Uterus (tissue), 4 donors: ENCODE measurements around the gene REPS1. TPM values are rescaled to one million over a fixed set of nuclear protein-coding genes. Genes with fewer than 3 reads are reported as not detected.
"Not testable (repeated sequence)": the region's sequence is repeated elsewhere in the genome, so short reads cannot be mapped to it uniquely, and the experiment has no call there.

Experiments used
- DNase-seq, 2 donors: peaks; one replicate each; pipeline ENCODE4 v3.0.0-alpha.2; 2019 to 2020
- H3K27ac ChIP-seq, 2 donors: fragments of 200-600 bp; sonication (generic); 1 replicate in 1 of 2; 2 replicates in 1 of 2; pipeline ENCODE4 v1.5.1; 2016 to 2018
- H3K27me3 ChIP-seq, 2 donors: fragments of 200-600 bp; sonication (generic); one replicate each; pipeline ENCODE4 v1.5.1; 2018 to 2019; ENCODE audit warnings: control low read depth in 1 of 2
- H3K36me3 ChIP-seq, 2 donors: fragments of 200-600 bp; sonication (generic); one replicate each; pipeline ENCODE4 v1.5.1; 2019; ENCODE audit warnings: control low read depth in 1 of 2
- H3K4me1 ChIP-seq, 2 donors: fragments of 200-600 bp; sonication (generic); one replicate each; pipeline ENCODE4 v1.5.1; 2018 to 2019; ENCODE audit warnings: control low read depth in 1 of 2
- H3K4me3 ChIP-seq, 2 donors: fragments of 200-600 bp; sonication (generic); 1 replicate in 1 of 2; 2 replicates in 1 of 2; pipeline ENCODE4 v1.5.1; 2018 to 2019; ENCODE audit warnings: mild to moderate bottlenecking in 1 of 2
- H3K9me3 ChIP-seq, 2 donors: fragments of 200-600 bp; sonication (generic); one replicate each; pipeline ENCODE4 v1.5.1; 2019; ENCODE audit warnings: control low read depth in 1 of 2
- POLR2A ChIP-seq, 2 donors: fragments of 450-650 bp; IDR thresholded peaks; one replicate each; pipeline ENCODE4 v1.6.1; 2016; ENCODE audit warnings: antibody characterized with exemption in 2 of 2, mild to moderate bottlenecking in 1 of 2, moderate library complexity in 1 of 2
- intact Hi-C: fragments of 100-400 bp; cut with DNase I; formaldehyde crosslinking; loops from one replicate; pipeline ENCODE4 v1.15.1; 2023; ENCODE audit warnings: low total_unique reads
- total RNA-seq, 4 donors: library from RNA; depleted of rRNA in 3 of 4; stranded (reverse); fragments of >200 nt in 3 of 4; gene quantifications; one replicate each; pipeline versions ENCODE4 v1.1.0 to v1.2.4, GENCODE V29; 2014 to 2023
- TF ChIP-seq, protein P1 (sequence below), 4 experiments: fragments of 200-600 bp in 2 of 4; fragments of 450-650 bp in 2 of 4; sonication (generic) in 2 of 4; IDR thresholded peaks; one replicate each; pipeline ENCODE4 v1.5.1; 2016 to 2019; ENCODE audit warnings: antibody characterized with exemption in 4 of 4, mild to moderate bottlenecking in 2 of 4, moderate library complexity in 1 of 4
- donor health status: DM: yes; HTN: yes; CAD: no.

Gene REPS1
- total RNA-seq, 4 donors from 2014 or later, result 36.5 to 266 (median 70.7) TPM

DNA sequence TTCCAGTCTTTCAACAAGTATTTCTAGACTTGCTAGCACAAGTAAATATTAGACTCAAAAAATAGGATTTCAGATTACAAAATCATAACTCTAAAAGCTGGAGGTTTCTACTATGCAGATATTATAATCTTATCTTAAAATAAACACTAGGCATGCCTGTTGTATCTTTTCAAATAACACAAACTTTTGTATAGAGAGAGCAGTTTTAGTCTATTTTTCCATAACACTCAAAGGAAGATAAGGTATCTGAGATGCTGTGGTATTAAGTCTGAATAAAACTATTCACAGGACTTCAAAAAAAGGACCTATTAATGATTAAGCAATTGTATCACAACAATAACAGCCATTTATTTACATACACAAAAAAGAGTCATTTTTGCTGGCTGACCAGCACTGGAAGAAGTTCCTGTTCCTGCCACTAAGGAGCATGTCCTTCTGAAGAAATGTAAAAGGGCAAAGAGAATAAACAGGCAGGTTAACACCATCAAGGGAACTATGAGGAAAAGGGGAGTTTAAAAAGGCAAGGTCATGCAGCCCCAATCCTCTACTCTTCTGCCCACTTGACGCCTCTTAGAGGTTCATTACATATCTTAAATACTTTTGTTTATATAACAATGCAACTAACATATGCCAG is 39.4 kb downstream of the REPS1 start:
- no peaks in the 10 kb centered on the region for H3K27me3 ChIP-seq
- H3K4me1 ChIP-seq, result peaks cover 0 to 4% of the 10 kb centered on the region in 2 donors
- intact Hi-C loops, result no loop called here
- no peak for TF ChIP-seq POLR2A (IDR thresholded peaks at IDR 0.05)
- TF ChIP-seq, protein P1, sequence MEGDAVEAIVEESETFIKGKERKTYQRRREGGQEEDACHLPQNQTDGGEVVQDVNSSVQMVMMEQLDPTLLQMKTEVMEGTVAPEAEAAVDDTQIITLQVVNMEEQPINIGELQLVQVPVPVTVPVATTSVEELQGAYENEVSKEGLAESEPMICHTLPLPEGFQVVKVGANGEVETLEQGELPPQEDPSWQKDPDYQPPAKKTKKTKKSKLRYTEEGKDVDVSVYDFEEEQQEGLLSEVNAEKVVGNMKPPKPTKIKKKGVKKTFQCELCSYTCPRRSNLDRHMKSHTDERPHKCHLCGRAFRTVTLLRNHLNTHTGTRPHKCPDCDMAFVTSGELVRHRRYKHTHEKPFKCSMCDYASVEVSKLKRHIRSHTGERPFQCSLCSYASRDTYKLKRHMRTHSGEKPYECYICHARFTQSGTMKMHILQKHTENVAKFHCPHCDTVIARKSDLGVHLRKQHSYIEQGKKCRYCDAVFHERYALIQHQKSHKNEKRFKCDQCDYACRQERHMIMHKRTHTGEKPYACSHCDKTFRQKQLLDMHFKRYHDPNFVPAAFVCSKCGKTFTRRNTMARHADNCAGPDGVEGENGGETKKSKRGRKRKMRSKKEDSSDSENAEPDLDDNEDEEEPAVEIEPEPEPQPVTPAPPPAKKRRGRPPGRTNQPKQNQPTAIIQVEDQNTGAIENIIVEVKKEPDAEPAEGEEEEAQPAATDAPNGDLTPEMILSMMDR (IDR thresholded peaks at IDR 0.05), result no peak
- H3K4me3 ChIP-seq, result no peak overlapping the region
- H3K27ac ChIP-seq, result no peak overlapping the region
- no peaks in the 10 kb centered on the region for H3K9me3 ChIP-seq
- no peaks in the 10 kb centered on the region for H3K36me3 ChIP-seq
- no peak for DNase-seq

DNA sequence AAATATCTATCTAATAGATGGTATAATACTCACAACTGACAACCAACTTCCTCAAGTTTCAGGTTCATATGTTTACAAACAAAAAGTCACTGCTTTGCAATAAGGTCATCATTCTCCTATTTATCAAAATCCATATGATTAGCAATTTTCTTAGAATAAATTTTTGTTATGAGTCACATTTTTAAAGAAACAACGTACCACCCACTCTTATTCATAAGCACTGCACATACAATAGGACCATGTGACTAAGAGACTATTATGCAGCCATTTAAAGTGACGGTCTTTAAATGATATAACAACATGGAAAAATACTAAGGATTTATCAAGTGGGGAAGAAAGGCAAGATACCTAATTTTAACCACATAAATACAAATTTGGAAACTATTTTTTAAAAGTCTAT is 40.0 kb downstream of the REPS1 start:
- Histone ChIP-seq H3K27me3 (no peaks in the 10 kb centered on the region), H3K4me3 (no peak overlapping the region), H3K27ac (no peak overlapping the region), H3K36me3 (no peaks in the 10 kb centered on the region), H3K4me1 (peaks cover 0 to 4% of the 10 kb centered on the region in 2 donors), H3K9me3 (no peaks in the 10 kb centered on the region)
- no peak for DNase-seq
- intact Hi-C loops, result no loop called here
- no peak for TF ChIP-seq POLR2A (IDR thresholded peaks at IDR 0.05)
- TF ChIP-seq, protein P1 (IDR thresholded peaks at IDR 0.05), result no peak

DNA sequence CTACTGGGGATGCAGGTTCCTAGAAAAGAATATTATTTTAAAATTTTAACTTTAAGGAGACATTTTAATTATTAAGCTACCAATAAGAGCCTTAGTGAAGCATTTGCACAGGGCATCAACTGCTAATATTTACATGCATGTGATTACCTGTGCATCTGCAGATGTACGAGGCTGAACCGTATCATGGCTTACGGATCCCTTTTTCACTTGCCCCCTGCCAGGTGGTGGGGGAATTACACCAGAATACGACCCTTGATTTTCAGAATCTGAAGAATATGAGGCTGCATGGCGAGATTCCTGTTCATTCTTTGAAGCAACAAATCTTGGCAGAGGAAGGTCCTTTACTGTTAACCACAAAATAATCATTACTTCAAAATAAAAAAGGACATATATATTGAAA is 42.7 kb downstream of the REPS1 start:
- TF ChIP-seq, protein P1 (IDR thresholded peaks at IDR 0.05), result peak in 1 of 4 experiments; percentile 4
- TF ChIP-seq POLR2A (IDR thresholded peaks at IDR 0.05), result no peak
- Histone ChIP-seq H3K9me3 (no peaks in the 10 kb centered on the region), H3K4me1 (peaks cover 0 to 4% of the 10 kb centered on the region in 2 donors), H3K27me3 (no peaks in the 10 kb centered on the region), H3K4me3 (no peak overlapping the region), H3K27ac (no peak overlapping the region), H3K36me3 (no peaks in the 10 kb centered on the region)
- no peak for DNase-seq
- intact Hi-C loops, result no loop called here

DNA sequence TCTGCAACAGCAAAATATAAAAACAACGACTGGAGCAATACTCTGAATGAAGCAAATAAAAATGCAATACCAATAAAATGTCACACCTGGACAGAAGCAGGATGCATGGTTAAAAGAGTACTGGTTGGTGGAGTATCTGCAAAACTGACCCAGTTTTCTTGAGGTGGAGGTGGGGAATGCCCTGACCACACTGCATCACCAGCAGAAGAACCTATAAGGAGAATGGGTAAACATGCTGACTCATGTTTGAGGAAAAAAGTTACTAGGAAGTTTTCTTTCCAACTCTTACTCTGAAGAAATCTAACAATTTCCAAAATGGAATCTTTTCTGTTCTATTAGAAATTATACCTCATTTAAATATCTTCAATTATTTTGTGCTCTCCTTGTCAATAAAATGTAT is 43.6 kb downstream of the REPS1 start:
- no peaks in the 10 kb centered on the region for H3K9me3 ChIP-seq
- no peak overlapping the region for H3K27ac ChIP-seq
- no peaks in the 10 kb centered on the region for H3K36me3 ChIP-seq
- peaks cover 0 to 4% of the 10 kb centered on the region in 2 donors for H3K4me1 ChIP-seq
- intact Hi-C loops, result no loop called here
- no peak overlapping the region for H3K4me3 ChIP-seq
- no peak for TF ChIP-seq POLR2A (IDR thresholded peaks at IDR 0.05)
- TF ChIP-seq, protein P1 (IDR thresholded peaks at IDR 0.05), result no peak
- no peaks in the 10 kb centered on the region for H3K27me3 ChIP-seq
- DNase-seq, result no peak

DNA sequence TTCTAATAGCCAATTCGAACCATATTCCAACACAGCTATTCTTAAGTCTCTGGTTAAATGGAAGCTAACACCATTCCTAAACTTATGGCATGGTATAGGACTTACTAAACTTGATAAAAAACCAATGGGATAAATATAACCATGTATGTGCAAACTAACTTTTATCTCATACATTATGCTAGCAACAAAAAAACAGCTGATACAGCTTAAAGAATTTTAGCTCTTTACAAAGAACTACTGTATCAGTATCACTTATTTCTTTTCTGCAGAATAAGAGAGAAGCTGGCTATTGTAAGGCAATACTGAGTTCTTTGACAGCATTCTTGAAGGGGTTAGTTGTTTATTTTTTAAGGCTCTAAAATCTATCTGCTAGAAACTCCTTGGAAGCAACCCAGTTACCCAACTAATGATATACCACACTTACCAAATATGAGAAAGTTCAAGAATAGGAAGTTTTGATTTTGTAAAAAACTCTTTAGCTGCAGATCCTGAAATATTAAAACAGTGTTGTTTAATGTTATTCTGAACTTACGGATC is 44.9 kb downstream of the REPS1 start:
- Histone ChIP-seq H3K4me3 (no peak overlapping the region), H3K36me3 (no peaks in the 10 kb centered on the region), H3K27ac (no peak overlapping the region), H3K9me3 (no peaks in the 10 kb centered on the region), H3K27me3 (no peaks in the 10 kb centered on the region), H3K4me1 (no peaks in the 10 kb centered on the region)
- no peak for DNase-seq
- TF ChIP-seq POLR2A (IDR thresholded peaks at IDR 0.05), result no peak
- TF ChIP-seq, protein P1 (IDR thresholded peaks at IDR 0.05), result no peak
- intact Hi-C loops, result no loop called here

DNA sequence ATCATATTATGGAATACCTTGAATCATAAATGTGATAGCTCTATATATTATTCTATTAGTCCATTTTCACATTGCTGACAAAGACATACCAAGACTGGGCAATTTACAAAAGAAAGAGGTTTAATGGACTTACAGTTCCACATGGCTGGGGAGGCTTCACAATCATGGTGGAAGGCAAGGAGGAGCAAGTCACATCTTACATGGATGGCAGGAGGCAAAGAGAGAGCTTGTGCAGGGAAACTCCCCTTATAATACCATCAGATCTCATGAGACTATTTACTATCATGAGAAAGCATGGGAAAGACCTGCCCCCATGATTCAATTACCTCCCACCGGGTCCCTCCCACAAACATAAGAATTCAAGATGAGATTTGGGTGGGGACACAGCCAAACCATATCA is 51.2 kb downstream of the REPS1 start:
- H3K27me3 ChIP-seq, H3K4me3 ChIP-seq, H3K9me3 ChIP-seq, intact Hi-C loops, DNase-seq, H3K27ac ChIP-seq, H3K4me1 ChIP-seq, H3K36me3 ChIP-seq: not testable (repeated sequence)
